KBM-7 (cell line): ENCODE data around the gene ADTRP.

ENCODE experiments used
- DNase-seq: peaks from one replicate; pipeline ENCODE4 v3.0.0-alpha.2; 2015
- in situ Hi-C: fragments of 300-500 bp; cut with MboI; formaldehyde crosslinking; loops from 2 replicates; pipeline ENCODE4 v1.14.3; 2020; ENCODE audit warnings: low sequenced_read_pairs, low pct_unique_long_range_greater_than_20kb, mixed read lengths

The ADTRP gene

DNA sequence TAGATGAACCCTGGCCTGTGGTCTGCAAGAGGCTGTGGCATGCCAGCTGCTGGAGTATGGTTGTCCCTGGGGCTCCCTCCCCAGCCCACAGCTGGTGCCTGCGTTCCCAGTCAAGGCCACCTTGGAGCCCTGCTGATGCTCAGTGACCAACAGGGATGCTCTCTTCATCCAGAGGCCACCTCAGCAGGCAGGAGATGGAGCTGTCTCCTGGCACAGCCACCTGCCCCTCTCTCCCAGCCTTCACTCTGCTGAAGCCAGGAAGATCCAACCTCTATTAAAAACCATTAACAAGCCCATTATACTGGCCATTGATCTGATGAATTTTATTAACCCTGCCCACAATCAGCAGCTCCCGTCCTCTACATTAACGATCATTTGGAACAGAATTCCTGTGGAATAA is 40.4 kb downstream of the ADTRP start:
- in situ Hi-C loops: no loop called here
- DNase-seq: no peak

GRCh38 chr6:11736601-11737000 is 42.0 kb downstream of the ADTRP start:
- DNase-seq: no peak
- in situ Hi-C loops: no loop called here

DNA sequence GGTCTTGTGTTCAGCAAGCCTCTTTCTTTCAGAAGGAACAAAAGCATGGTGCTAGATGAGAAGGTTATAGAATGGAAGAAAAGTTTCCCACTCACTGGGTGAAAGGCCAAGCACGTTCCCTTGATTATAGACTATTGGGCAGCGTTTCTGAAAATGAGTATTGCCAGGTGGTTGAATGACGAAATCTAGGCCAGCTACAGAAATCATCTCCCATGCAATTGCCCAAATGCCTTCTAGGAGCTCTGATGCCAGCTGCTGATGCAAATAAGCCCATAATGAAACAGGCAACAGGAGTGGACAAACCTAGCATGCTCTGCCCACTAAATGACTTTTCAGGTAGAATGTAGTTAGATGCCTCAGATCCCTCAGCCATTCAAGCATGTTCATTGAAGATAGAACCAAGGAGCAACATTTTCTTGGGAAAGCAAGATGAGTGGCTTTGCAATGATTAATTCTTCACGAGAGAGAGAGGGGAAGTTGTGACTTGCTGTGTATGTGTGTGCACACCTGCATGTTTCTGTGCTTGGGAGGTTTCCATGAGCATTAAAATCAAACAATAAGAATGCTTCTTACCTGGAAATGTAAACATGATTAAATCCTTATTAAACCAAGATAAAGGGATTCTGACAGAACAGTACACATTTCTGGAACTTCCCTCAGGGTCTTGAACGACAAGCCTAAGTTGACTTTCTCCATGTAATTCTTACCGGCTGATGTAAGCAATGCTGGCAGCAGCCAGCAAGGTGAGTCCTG is 43.6 kb downstream of the ADTRP start:
- no peak for DNase-seq
- in situ Hi-C loops: no loop called here

DNA sequence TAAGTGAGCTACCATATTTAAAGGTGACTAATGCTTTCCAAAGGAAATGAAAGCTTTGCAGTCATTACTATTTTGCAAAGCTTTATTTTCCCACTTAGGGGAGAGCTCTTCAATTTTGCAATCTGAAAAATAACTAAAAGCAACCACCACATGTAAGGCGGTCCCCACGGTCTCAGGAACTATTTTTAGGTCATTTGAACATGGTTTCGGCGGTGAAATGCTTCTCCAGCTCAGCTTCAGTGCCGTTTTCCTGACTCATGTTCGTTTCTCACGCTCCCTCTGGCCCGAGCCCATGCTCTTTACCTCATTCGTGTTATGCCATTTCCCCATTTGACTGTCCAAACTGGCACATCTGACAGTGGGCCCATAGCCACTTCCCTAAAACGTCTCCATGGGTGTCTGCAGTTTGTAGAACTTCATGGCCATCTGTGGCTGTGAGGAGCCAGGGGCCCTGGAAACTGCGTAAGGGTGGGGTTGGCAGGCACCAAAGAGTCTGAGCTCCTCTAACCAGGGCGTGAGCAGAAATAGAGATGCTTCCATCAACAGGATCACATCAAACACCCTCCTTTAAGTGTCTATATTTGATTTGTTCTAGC is 46.5 kb downstream of the ADTRP start:
- DNase-seq: peak; percentile 97
- in situ Hi-C loops: no loop called here

DNA sequence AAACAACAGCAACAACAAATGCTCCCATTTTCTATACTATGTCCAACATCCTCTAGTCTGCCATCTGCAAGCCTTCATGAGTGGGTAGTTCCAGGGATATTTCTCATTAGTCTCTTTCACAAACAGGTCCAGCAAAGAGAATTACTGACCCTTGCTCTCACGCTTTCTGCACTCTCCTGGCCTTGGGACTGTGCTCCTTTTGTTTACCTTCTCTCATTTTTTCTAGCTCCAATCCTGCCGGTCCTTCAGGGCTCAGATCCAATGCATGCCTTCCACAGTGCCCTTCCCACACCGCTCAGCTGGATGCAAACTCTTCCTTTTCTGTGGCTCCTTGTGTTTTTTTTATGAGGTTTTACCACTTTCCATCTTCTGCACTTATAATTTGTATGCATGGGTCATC is 47.2 kb downstream of the ADTRP start:
- in situ Hi-C loops: no loop called here
- no peak for DNase-seq

DNA sequence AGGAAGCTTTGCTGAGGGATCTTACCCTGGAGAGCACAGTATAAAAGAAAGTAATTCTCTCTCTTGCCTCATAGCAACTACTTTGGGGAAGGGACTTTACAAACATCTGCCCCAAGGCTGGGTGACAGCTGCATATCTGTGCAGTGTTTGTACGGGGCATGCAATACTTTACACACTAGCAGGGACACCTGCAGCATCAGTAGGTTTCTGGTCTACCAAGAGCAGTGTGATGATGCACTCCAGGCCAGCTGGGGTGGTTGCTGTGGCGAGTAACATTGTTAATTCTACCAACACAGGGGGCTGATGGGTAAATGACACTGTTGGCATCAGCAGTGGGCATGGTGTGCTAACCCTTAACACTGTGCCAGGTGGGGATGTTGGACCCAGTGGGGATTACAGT is 48.0 kb downstream of the ADTRP start:
- in situ Hi-C loops: no loop called here
- DNase-seq: no peak

GRCh38 chr6:11729076-11729475 is 49.5 kb downstream of the ADTRP start:
- no peak for DNase-seq
- in situ Hi-C loops: no loop called here

DNA sequence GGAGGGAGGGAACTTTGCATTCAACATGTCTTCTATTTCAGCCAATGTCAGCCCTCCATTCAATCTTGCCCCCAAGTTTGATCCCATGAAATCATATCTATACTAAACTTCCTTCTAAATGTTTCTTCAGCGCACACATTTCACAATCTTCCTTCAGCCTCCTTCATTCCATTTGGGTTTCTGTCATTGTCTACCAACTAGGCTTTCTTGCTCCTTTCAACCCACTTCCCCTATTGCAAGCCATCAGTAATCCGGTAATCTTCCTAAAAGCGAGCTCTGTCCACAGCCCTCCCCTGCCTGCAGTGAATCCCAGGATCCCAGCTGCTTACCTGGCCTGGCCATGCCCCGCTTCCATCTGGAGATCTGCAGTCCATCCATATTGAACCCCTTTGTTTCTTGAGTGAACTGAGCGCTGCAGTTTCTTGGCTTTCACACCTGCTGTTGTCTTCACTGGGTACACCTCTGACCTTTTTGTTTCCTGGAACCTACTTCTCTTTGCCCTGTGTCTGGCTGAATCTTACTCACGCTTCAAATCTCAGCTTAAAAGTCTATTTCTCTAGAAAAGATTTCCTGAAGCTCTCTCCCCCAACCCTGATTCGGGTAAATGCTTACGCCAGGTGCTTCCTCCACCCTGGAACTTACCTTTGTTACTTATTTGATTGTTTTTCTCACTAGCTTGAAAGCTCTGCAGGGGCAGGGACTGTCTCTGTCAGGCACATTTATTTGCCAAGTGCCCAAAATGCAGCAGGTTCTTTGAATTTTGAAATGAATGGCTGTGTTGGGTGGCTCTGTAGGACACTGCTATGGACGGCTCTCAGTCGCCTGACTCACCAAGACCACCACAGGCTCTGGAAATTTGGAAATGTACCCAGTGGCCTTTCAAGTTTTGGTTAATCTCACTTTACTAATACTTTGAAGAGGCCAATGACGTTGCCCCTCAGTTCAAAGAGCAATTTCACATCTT is 50.3 kb downstream of the ADTRP start:
- DNase-seq: peak; percentile 47
- in situ Hi-C loops: no loop called here

- in situ Hi-C loops: no loop called here
- no peak for DNase-seq
Observed at GRCh38 chr6:11727346-11727997, 51.1 kb downstream of the ADTRP start.

GRCh38 chr6:11724286-11724685 is 54.3 kb downstream of the ADTRP start:
- DNase-seq: no peak
- in situ Hi-C loops: no loop called here

DNA sequence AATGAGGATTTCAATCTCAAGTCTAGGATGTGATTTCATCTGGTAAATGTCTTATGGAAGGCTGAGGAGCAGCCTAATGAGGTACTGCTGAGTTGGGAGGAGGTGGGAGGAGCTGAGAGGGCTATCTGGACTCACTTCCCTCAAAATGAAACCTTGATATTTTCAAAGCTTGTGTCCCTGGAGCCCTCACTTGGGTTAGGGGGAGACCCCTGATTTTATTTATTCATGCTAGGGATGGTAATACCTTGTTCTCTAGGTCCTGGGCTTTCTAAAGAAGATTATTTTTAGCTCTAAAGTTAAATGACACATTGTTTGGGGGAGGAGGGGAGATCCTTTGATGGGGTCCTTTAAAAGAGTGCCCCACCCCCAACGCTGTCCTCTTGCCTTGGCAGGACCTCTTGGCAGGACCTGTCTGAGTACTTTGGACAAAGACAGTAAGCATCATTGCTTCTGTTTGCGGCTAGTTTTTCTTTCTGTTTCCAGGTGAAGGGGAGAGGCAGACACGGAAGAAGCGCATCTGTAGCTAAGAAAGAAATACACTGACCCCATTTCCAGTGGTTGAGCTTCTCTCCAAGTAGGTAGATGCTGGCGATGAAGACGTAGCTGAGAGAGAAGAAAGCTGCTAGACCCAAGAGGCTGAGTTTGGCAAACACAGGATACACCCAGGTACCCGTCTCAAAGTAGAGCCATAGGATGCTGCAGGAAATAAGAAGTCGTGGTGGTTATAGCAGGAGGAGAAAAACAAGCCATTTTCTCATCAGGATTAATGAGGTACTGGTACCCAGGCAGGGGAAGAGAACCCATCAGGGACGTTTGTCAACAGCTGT is 55.6 kb downstream of the ADTRP start:
- DNase-seq: no peak
- in situ Hi-C loops: no loop called here

- DNase-seq: no peak
- in situ Hi-C loops: no loop called here
Observed at GRCh38 chr6:11722220-11722619, 56.4 kb downstream of the ADTRP start.

DNA sequence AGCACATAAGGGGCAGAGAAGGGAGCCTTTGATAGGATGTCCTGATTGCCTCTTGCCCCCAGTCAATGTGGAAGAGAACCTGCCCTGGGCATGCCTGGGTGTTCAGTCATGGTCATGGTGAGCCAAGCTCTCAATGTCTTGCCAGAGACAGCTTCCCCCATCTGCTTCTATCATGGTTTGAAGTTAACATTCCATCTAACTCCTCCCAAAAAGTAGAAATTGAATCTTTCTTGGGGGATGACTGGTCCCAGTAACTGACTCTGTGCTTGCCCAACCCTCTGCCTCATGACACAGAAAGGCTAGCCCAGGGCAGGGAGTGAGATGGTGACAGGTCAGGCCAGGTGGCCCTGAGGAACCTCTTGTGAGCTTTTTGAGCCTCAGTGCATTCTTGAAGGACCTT is 60.1 kb downstream of the ADTRP start:
- in situ Hi-C loops: no loop called here
- DNase-seq: no peak

GRCh38 chr6:11718031-11718430 is 60.6 kb downstream of the ADTRP start:
- in situ Hi-C loops: no loop called here
- DNase-seq: no peak

- in situ Hi-C loops: no loop called here
- no peak for DNase-seq
Observed at GRCh38 chr6:11714798-11715285, 63.8 kb downstream of the ADTRP start.

- DNase-seq: peak; percentile 54
- in situ Hi-C loops: no loop called here
Observed at GRCh38 chr6:11714116-11714797, 64.3 kb downstream of the ADTRP start.

DNA sequence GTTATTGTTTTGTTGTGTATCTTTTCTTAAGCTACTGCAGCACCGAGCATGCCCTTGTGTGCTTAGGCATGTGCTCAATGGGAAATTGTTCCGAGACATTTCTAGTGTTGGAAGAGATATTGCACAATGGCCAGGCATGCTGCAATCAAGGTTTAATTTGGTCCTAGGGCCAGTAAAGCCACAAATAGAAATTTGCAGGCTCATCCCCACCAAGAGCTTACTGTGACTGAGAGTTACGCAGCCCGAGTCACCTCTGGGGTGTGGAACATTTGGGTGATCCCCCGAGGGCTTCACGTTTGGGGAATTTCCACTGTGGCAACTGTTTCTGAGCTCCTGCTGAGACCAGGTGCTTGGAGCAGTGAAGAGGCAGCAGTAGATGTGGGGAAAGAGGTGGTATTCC is 65.8 kb downstream of the ADTRP start:
- in situ Hi-C loops: no loop called here
- DNase-seq: no peak
